Hepatic stellate cell (primary cell): ENCODE results near the gene TAF11L13.

Source experiments
- DNase-seq: peaks from one replicate; pipeline ENCODE4 v3.0.0; 2011; ENCODE audit warnings: low spot score

TAF11L13 gene

GRCh38 chr5:17679597-17680203 is 47.8 kb downstream of the TAF11L13 start:
- DNase-seq = no peak

GRCh38 chr5:17680737-17681136 is 48.8 kb downstream of the TAF11L13 start:
- no peak for DNase-seq
